MCF 10A (cell line): Measurements from ENCODE around the gene SS18L1. TPM values are rescaled to one million over a fixed set of nuclear protein-coding genes. Genes with fewer than 3 reads are reported as not detected.

Experiments
- BruUV-seq: library from RNA; stranded (reverse); fragments of 400-500 nt; replicated peaks from 2 replicates; lab custom pipeline; 2021; lab: Mats Ljungman, UMichigan
- CTCF ChIA-PET: fragments of 300-600 bp; sonication (Branson Sonifier 250); formaldehyde crosslinking; extraction: SDS; loops from one replicate; lab custom pipeline; 2021; ENCODE audit warnings: antibody characterized with exemption, inconsistent platforms; lab: Yijun Ruan, JAX
- POLR2A ChIA-PET: fragments of 300-600, 350-650 bp; sonication (Branson Sonifier 250); formaldehyde crosslinking; extraction: SDS; loops from one replicate; lab custom pipeline; 2020; ENCODE audit warnings: antibody characterized with exemption, inconsistent platforms; lab: Yijun Ruan, JAX
- DNase-seq: peaks from one replicate; pipeline ENCODE4 v3.0.0-alpha.2; 2018; ENCODE audit not compliant: unreplicated experiment
- H3K27ac Mint-ChIP-seq: one replicate; pipeline ENCODE4 v1.8.0; 2022; ENCODE audit warnings: mild to moderate bottlenecking, low read depth, mixed read lengths; ENCODE audit not compliant: unreplicated experiment
- H3K27me3 Mint-ChIP-seq: one replicate; pipeline ENCODE4 v1.8.0; 2022; ENCODE audit warnings: mixed read lengths; ENCODE audit not compliant: insufficient read depth, unreplicated experiment
- H3K36me3 Mint-ChIP-seq: one replicate; pipeline ENCODE4 v1.8.0; 2022; ENCODE audit warnings: mild to moderate bottlenecking, moderate library complexity, mixed read lengths; ENCODE audit not compliant: insufficient read depth, unreplicated experiment
- H3K4me1 Mint-ChIP-seq: one replicate; pipeline ENCODE4 v1.8.0; 2022; ENCODE audit warnings: mixed read lengths; ENCODE audit not compliant: insufficient read depth, unreplicated experiment
- H3K4me3 Mint-ChIP-seq: one replicate; pipeline ENCODE4 v1.8.0; 2022; ENCODE audit warnings: mild to moderate bottlenecking, moderate library complexity, mixed read lengths; ENCODE audit not compliant: unreplicated experiment
- H3K9me3 Mint-ChIP-seq: one replicate; pipeline ENCODE4 v1.8.0; 2022; ENCODE audit warnings: mixed read lengths; ENCODE audit not compliant: unreplicated experiment
- intact Hi-C: fragments of 100-400 bp; cut with micrococcal nuclease; formaldehyde crosslinking; loops from 2 replicates; pipeline ENCODE4 v1.14.1; 2022
- total RNA-seq: library from RNA; stranded (reverse); gene quantifications from 2 replicates; pipeline ENCODE4 v1.2.3, GENCODE V29; 2022
- TF ChIP-seq, protein P1 (sequence below): fragments of 200-600 bp; IDR thresholded peaks from one replicate; pipeline ENCODE4 v1.8.0; 2022; ENCODE audit warnings: antibody characterized with exemption, mild to moderate bottlenecking; ENCODE audit not compliant: unreplicated experiment

Gene SS18L1
- total RNA-seq, 1 experiment from 2014 or later = 16.1 TPM

DNA sequence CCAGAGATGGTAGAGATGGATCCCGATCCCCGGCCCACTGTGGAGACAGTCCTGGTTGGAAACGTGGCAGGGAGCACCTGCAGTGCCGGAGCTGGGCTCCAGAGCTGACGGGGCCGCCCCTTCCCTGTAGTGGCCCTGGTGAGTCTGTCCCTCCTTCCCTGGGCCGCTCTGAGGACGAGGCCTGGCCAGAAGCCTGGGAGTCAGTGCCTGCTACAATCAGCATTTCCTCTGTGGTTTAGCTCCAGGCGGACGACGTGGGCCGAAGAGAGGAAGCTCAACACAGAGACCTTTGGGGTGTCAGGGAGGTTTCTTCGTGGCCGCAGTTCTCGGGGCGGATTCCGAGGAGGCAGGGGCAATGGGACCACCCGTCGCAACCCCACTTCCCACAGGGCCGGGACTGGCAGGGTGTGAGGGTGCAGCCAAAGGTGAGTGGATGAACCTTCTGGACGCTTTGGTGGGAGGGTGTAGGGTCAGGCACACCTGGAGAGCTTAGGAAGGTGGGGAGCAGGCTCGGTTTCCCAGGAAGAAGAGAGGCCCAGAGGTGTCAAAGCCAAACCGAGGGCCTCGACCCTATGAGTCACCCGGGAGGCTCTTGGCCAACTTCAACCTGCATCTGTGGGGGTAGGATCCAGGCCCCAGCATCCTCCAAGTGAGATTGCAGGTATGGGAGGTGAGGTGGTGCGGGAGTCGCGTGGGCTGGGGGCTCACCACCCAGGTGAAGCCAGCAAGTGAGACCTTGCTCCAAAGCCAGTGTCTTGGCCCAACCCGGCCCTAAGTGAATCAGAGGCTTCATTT lies 10.3 kb upstream of the SS18L1 start:
- POLR2A ChIA-PET = interaction anchor here (0.8 to 1.5 kb wide), 2 partner anchors 9 to 67 kb away, joined by 3 to 4 read pairs; no protein-coding TSS in a partner anchor
- intact Hi-C loops = no loop called here
- DNase-seq = no peak
- TF ChIP-seq, protein P1, sequence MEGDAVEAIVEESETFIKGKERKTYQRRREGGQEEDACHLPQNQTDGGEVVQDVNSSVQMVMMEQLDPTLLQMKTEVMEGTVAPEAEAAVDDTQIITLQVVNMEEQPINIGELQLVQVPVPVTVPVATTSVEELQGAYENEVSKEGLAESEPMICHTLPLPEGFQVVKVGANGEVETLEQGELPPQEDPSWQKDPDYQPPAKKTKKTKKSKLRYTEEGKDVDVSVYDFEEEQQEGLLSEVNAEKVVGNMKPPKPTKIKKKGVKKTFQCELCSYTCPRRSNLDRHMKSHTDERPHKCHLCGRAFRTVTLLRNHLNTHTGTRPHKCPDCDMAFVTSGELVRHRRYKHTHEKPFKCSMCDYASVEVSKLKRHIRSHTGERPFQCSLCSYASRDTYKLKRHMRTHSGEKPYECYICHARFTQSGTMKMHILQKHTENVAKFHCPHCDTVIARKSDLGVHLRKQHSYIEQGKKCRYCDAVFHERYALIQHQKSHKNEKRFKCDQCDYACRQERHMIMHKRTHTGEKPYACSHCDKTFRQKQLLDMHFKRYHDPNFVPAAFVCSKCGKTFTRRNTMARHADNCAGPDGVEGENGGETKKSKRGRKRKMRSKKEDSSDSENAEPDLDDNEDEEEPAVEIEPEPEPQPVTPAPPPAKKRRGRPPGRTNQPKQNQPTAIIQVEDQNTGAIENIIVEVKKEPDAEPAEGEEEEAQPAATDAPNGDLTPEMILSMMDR = no peak
- H3K4me3 Mint-ChIP-seq = no peak overlapping the region
- H3K4me1 Mint-ChIP-seq = peaks cover 9% of the 10 kb centered on the region
- CTCF ChIA-PET = interaction anchor here (0.7 to 6.0 kb wide), 5 partner anchors 8 to 1920 kb away, joined by 3 to 62 read pairs (median 3); no protein-coding TSS in a partner anchor
- H3K36me3 Mint-ChIP-seq = peaks cover 96% of the 10 kb centered on the region
- no TSS peak for BruUV-seq
- no peak overlapping the region for H3K27ac Mint-ChIP-seq
- no peaks in the 10 kb centered on the region for H3K27me3 Mint-ChIP-seq
- no peaks in the 10 kb centered on the region for H3K9me3 Mint-ChIP-seq

DNA sequence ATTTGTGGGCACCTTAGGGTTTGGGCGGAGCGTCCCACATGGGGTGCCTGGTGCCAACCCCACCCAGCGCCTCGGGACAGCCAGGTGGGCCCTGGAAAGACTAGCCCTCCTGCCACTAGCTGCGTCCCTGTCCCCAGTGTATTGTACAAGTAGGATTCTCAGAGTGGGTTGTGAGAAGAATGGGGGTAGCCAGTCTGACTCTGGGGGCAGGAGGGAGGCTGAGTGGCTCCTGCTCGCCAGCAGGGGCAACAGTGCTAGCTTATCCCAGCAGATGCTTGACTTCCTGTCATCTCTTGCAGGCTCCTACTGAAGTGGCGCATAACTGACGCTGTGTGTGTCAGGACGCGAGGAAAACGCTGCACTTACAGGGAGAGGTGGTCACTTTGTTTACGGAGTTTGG lies 9.7 kb upstream of the SS18L1 start:
- POLR2A ChIA-PET = interaction anchor here (6.1 kb wide), 1 partner anchor 10 kb away, joined by 72 read pairs; the partner anchor contains the start of gene LSM14B
- Mint-ChIP-seq H3K27me3 (no peaks in the 10 kb centered on the region), H3K36me3 (peaks cover 96% of the 10 kb centered on the region), H3K4me3 (no peak overlapping the region), H3K9me3 (no peaks in the 10 kb centered on the region), H3K4me1 (peaks cover 9% of the 10 kb centered on the region), H3K27ac (no peak overlapping the region)
- CTCF ChIA-PET = interaction anchor here (0.7 to 6.0 kb wide), 5 partner anchors 10 to 1921 kb away, joined by 3 to 62 read pairs (median 4); no protein-coding TSS in a partner anchor
- intact Hi-C loops = no loop called here
- BruUV-seq = no TSS peak
- DNase-seq = no peak
- TF ChIP-seq, protein P1 = no peak

DNA sequence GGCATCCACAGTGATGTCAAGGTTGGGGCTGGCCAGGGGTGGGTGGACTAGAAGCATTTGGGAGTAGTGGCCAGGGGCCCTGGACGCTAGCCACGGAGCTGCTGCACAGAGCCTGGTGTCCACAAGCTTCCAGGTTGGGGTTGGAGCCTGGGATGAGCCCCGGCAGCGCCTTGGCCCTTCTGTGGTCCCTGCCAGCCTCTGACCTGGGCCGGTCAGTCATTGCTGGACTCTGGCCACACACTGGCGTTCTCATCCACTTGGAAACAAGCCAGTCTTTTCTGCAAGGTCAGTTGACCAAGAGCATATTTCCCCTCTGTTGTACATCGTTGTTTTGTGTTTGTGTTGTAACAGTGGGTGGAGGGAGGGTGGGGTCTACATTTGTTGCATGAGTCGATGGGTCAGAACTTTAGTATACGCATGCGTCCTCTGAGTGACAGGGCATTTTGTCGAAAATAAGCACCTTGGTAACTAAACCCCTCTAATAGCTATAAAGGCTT lies 8.8 kb upstream of the SS18L1 start:
- no TSS peak for BruUV-seq
- H3K27me3 Mint-ChIP-seq = no peaks in the 10 kb centered on the region
- H3K27ac Mint-ChIP-seq = no peak overlapping the region
- no peak overlapping the region for H3K4me3 Mint-ChIP-seq
- no peak for DNase-seq
- TF ChIP-seq, protein P1 = no peak
- peaks cover 96% of the 10 kb centered on the region for H3K36me3 Mint-ChIP-seq
- intact Hi-C loops = no loop called here
- ChIA-PET CTCF (interaction anchor here (2.0 to 6.0 kb wide), 3 partner anchors 8 to 124 kb away, joined by 17 to 62 read pairs (median 25); no protein-coding TSS in a partner anchor), POLR2A (interaction anchor here (1.1 to 6.1 kb wide), 3 partner anchors 10 to 68 kb away, joined by 3 to 72 read pairs (median 9); partner anchors contain the start of gene LSM14B)
- no peaks in the 10 kb centered on the region for H3K9me3 Mint-ChIP-seq
- H3K4me1 Mint-ChIP-seq = peaks cover 9% of the 10 kb centered on the region
